ENCODE data around the gene CFAP77. TPM values are rescaled to one million over a fixed set of nuclear protein-coding genes. Genes with fewer than 3 reads are reported as not detected.

CFAP77 gene
- polyA plus RNA-seq, 3 donors = not detected

DNA sequence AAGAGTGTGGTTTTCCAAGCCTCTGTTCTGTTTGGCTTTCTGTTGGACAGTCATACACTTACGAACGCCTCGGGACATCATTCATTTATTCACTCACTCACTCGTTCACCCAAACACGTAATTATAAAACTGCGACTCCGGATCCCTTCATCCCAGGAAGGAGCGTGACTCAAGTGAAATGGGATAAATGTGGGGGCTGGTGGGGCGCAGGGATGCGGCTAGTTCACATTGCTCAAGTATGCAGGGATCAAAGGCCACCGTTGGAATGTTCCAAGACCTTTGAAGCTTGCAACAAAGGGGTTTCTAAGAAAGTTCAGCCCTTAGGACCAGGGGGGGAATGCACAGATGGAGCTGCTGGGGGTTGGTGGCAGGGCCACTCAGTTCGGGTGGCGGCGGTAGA, 64.2 kb downstream of the CFAP77 start:
- 90% methylated on average over 6 of the region's 14 CpGs for WGBS (ENCODE audit: insufficient coverage)
- peaks cover 3 to 8% (median 4%) of the 10 kb centered on the region in 3 donors for H3K27me3 Mint-ChIP-seq (ENCODE audit: low read depth in 3 of 3)
- H3K79me2 ChIP-seq (ENCODE audit: insufficient read depth, low read length) = no peaks in the 10 kb centered on the region

DNA sequence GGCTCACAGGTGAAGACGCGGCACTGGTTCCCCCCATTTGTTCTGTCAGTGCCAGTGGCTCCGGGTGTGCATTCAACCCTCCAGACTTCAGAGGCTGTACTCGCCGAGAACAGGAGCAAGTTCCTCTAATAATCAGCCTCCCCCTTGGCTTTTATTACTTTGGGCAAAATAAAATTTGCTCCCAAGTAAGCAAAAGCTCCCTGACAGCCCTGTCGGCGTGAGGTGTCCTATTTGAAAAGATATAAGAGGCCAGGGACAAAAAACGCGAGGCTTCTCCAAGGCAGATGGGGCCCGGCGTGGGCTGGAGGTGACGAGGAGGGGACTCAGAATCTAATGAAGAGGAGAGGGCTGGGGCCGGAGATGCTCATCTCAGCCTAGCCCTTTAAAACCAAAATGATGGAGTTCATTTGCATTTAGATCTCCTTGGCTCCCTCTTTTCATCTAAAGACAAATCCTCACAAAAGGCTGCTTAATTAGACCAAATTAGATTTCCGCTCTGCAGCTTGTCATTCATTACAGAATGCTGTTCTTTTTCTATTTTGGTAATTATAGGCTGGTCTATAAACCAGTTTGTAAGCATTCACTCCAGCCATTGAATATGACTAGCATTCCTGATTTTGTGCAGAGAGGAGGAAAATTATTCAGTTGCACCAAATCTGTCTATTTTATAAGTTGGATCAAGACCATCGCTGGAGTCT, 68.5 kb downstream of the CFAP77 start:
- no peaks in the 10 kb centered on the region for H3K36me3 ChIP-seq (replicated peaks in 1 of 2; ENCODE audit: control insufficient read depth in 1 of 2, insufficient read depth in 2 of 2, low read length in 2 of 2)
- Mint-ChIP-seq H3K4me3 (no peak overlapping the region), H3K9me3 (no peaks in the 10 kb centered on the region), H3K36me3 (no peaks in the 10 kb centered on the region), H3K27ac (no peak overlapping the region), H3K4me1 (no peaks in the 10 kb centered on the region), H3K27me3 (ENCODE audit: low read depth in 3 of 3) (peaks cover 11 to 18% (median 11%) of the 10 kb centered on the region in 3 donors)
- no peak overlapping the region for H3K27ac ChIP-seq (ENCODE audit: low read depth in 1 of 2, low read length in 2 of 2)
- H3K9ac ChIP-seq (ENCODE audit: insufficient read depth, low read length, poor library complexity, severe bottlenecking) = no peak overlapping the region
- H3K9me3 ChIP-seq (replicated peaks in 1 of 2; ENCODE audit: control insufficient read depth in 1 of 2, insufficient read depth in 1 of 2, low read length in 2 of 2) = no peaks in the 10 kb centered on the region
- no peaks in the 10 kb centered on the region for H3K79me2 ChIP-seq (ENCODE audit: insufficient read depth, low read length)
- H2AFZ ChIP-seq (ENCODE audit: insufficient read depth, low read depth, low read length, poor library complexity, severe bottlenecking) = no peak overlapping the region
- H3K4me3 ChIP-seq (replicated peaks in 1 of 3; ENCODE audit: low read depth in 2 of 3, low read length in 3 of 3) = no peak overlapping the region
- no peaks in the 10 kb centered on the region for H3K27me3 ChIP-seq (ENCODE audit: control insufficient read depth in 2 of 2, insufficient read depth in 2 of 2, low read length in 2 of 2)
- H4K20me1 ChIP-seq (ENCODE audit: insufficient read depth, low read length) = no peaks in the 10 kb centered on the region
- 88% methylated on average over 10 of the region's 15 CpGs for WGBS (ENCODE audit: insufficient coverage)
- TF ChIP-seq, protein P1, sequence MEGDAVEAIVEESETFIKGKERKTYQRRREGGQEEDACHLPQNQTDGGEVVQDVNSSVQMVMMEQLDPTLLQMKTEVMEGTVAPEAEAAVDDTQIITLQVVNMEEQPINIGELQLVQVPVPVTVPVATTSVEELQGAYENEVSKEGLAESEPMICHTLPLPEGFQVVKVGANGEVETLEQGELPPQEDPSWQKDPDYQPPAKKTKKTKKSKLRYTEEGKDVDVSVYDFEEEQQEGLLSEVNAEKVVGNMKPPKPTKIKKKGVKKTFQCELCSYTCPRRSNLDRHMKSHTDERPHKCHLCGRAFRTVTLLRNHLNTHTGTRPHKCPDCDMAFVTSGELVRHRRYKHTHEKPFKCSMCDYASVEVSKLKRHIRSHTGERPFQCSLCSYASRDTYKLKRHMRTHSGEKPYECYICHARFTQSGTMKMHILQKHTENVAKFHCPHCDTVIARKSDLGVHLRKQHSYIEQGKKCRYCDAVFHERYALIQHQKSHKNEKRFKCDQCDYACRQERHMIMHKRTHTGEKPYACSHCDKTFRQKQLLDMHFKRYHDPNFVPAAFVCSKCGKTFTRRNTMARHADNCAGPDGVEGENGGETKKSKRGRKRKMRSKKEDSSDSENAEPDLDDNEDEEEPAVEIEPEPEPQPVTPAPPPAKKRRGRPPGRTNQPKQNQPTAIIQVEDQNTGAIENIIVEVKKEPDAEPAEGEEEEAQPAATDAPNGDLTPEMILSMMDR (IDR thresholded peaks at IDR 0.05) = no peak
- DNase-seq = no peak
- no peak overlapping the region for H3K4me2 ChIP-seq (replicated peaks; ENCODE audit: extremely low read depth, low read length, poor library complexity, severe bottlenecking)
- intact Hi-C loops (cut with micrococcal nuclease) = no loop called here
- H3K4me1 ChIP-seq (ENCODE audit: control insufficient read depth in 1 of 2, insufficient read depth in 2 of 2, low read length in 2 of 2) = no peaks in the 10 kb centered on the region

More for the DNA sequence above, 64.2 kb downstream of the CFAP77 start:
- DNase-seq = no peak
- H3K4me3 Mint-ChIP-seq = no peak overlapping the region
- no peak overlapping the region for H3K27ac Mint-ChIP-seq
- no peak overlapping the region for H3K4me3 ChIP-seq (replicated peaks in 1 of 3; ENCODE audit: low read depth in 2 of 3, low read length in 3 of 3)
- H3K36me3 Mint-ChIP-seq = no peaks in the 10 kb centered on the region
- H3K4me1 ChIP-seq (ENCODE audit: control insufficient read depth in 1 of 2, insufficient read depth in 2 of 2, low read length in 2 of 2) = no peaks in the 10 kb centered on the region
- TF ChIP-seq, protein P1 (IDR thresholded peaks at IDR 0.05) = no peak
- no peaks in the 10 kb centered on the region for H3K9me3 Mint-ChIP-seq
- H3K27ac ChIP-seq (ENCODE audit: low read depth in 1 of 2, low read length in 2 of 2) = no peak overlapping the region
- intact Hi-C loops (cut with micrococcal nuclease) = no loop called here
- H3K9me3 ChIP-seq (replicated peaks in 1 of 2; ENCODE audit: control insufficient read depth in 1 of 2, insufficient read depth in 1 of 2, low read length in 2 of 2) = no peaks in the 10 kb centered on the region
- no peaks in the 10 kb centered on the region for H3K27me3 ChIP-seq (ENCODE audit: control insufficient read depth in 2 of 2, insufficient read depth in 2 of 2, low read length in 2 of 2)
- H3K4me1 Mint-ChIP-seq = no peaks in the 10 kb centered on the region
- no peak overlapping the region for H2AFZ ChIP-seq (ENCODE audit: insufficient read depth, low read depth, low read length, poor library complexity, severe bottlenecking)
- H3K36me3 ChIP-seq (replicated peaks in 1 of 2; ENCODE audit: control insufficient read depth in 1 of 2, insufficient read depth in 2 of 2, low read length in 2 of 2) = no peaks in the 10 kb centered on the region
- H4K20me1 ChIP-seq (ENCODE audit: insufficient read depth, low read length) = no peaks in the 10 kb centered on the region
- H3K4me2 ChIP-seq (replicated peaks; ENCODE audit: extremely low read depth, low read length, poor library complexity, severe bottlenecking) = no peak overlapping the region
- no peak overlapping the region for H3K9ac ChIP-seq (ENCODE audit: insufficient read depth, low read length, poor library complexity, severe bottlenecking)
